NK-92 treated with Interleukin-12 subunit alpha and Interleukin-12 subunit beta, amount 100 ng/mL, for 24 hours (cell line): Measurements from ENCODE around the gene HDAC4.

Experiments used
- DNase-seq: peaks from one replicate; lab custom pipeline; 2025; lab: John Stamatoyannopoulos, UW

Gene HDAC4

GRCh38 chr2:239308661-239309397 is 92.0 kb downstream of the HDAC4 start:
- no peak for DNase-seq

DNA sequence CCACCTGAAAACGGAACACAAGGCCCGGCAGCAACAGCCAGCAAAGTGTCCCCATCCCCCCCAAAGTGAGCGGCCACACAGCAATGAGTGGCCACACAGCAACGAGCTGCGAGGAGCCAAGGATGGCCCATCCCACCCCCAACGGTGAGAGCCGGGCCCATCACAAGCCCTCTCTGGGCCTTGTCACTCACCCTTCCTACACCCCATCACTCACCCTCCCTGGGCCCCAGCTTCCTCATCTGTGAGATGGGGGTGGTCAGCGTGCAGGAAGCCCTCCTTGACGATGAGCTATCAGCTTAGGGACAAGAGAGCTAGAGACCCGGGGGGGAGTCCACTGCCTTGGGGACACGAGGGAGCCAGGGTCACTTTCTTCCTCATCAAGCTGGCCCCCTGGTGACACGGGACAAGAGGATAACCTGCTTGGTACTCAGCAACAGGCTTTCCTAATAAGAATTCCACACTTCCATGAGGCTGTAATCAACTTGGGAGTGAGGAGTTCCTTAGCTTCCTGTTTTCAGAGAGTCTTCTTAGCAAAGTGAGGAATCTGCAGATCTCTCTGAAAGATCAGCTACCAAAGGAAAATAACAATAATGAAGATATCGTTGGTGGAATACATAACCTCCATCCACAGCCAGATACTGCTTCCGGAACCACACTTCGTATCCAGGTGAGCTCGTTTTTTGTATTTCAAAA is 92.8 kb downstream of the HDAC4 start:
- DNase-seq: no peak

DNA sequence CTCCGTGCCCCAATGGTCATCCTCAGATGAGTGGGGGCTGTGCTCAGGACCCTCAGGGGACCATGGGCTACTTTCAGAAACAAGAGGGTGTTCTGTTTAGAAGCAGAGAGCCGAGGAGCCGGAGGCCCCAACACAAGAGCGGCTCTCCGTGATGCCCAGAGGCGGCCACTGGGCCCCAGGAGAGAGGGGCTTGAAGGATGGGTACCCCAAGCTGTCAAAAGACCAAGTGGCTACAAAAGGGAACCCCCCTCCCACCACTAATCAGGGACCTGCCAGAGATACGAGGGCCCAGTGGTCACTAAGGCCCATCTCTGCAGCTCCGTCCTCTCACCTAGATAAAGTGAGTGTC is 93.6 kb downstream of the HDAC4 start:
- DNase-seq: no peak

- no peak for DNase-seq
Observed at GRCh38 chr2:239306274-239307220, 94.3 kb downstream of the HDAC4 start.

DNA sequence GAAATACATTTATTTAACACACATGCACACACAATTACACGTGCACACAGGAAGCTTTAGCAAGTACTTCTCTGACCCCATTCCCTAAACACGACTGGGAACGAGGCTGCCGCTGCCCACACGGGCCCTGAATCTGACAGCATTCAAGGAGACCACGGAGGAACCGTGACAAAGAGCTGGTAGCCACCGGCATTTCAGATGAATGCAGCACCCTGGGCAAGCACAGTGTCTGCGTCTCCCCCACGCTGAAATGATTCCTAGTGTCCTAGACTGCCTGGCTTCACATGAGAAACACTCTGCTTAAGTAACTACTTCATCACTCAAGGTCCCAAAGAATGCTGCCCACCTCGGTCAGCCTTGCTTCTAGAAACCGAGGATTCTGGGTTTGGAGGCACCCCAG is 95.0 kb downstream of the HDAC4 start:
- DNase-seq: no peak

DNA sequence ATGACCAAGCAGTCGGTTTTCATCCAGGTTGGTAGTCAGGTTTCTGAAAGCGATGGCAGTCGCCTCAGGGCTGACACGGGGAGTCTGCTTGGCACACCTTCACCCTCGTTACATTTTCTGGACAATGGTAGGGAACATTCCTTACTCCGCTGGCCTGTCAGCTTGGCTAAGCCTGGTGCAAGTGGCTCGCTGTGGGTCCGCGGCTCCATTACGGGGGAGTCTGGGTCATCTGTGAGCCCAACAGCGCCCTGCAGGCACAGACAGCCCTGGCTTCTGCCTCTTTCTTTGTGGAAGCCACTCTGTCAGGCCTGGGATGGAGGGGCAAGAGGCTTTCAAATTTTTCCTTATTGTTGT is 95.6 kb downstream of the HDAC4 start:
- no peak for DNase-seq

DNA sequence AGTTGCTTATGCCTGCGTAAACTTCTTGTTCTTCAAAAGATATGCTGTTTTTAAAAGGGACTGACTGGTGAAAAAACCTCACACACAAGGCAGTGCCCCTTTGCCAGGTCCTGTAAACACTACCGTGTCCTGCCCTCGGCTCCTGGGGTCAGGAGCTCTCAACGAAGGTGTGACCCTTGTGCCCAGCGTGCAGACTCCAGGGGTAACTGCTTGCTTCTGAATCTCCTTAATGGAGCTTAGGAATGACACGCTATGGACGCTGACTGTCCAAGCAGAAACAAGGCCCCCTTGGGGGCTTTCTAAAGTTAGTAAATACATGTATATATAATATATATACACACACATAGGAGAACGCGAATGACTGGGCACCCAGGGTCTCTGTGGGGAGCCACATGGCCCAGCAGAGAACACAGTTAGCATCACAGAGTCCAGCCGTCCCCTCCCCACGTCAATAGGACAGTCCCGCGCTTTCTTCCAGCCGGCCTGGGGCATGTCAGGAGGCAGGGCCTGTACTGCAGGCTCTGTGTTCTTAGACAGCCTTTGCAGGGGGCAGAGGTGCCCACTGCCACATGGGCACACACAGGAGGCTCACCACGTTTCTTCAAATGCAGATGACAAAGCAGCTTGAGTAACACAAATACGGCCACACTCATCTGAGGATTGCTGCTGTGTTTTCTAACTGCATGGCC is 96.1 kb downstream of the HDAC4 start:
- no peak for DNase-seq

DNA sequence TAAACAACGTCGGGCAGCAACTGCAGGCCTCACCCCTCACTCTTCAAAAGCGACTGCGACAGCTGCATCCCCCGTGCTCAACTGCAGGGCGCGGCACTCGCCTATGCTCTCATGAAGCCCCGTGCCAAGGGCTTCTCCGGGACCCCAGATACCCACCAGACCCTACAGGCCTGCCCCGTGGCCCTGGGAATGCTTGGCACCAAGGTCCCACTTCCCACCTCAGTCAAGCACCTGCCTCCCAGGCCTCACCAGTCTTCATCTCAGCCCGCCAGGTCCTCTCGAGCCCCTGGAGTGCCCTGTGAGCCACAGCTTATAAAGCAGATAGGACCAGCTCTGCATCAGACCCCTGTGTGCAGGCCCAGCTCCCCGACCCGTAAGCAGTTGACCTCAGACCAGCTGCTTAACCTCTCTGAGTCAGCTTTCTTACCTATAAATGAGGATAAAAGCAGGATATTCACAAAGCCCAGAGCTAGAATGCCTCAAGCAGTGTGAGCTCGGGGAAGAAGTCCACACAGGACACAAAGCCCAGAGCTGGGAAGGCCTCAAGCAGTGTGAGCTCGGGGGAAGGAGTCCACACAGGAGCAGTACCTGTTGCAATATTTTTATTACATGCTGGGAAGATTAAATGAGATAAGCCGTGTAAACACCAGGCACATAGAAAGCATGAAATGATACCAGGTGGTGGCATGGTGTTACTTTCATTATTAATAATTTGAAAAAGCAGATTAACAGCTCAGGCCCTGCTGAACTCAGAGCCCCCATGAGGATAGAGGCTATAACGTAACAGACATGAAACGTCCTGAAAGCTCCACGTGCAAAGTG is 96.9 kb downstream of the HDAC4 start:
- DNase-seq: no peak

- no peak for DNase-seq
Observed at GRCh38 chr2:239302808-239303557, 97.8 kb downstream of the HDAC4 start.

- no peak for DNase-seq
Observed at GRCh38 chr2:239302083-239302807, 98.6 kb downstream of the HDAC4 start.

DNA sequence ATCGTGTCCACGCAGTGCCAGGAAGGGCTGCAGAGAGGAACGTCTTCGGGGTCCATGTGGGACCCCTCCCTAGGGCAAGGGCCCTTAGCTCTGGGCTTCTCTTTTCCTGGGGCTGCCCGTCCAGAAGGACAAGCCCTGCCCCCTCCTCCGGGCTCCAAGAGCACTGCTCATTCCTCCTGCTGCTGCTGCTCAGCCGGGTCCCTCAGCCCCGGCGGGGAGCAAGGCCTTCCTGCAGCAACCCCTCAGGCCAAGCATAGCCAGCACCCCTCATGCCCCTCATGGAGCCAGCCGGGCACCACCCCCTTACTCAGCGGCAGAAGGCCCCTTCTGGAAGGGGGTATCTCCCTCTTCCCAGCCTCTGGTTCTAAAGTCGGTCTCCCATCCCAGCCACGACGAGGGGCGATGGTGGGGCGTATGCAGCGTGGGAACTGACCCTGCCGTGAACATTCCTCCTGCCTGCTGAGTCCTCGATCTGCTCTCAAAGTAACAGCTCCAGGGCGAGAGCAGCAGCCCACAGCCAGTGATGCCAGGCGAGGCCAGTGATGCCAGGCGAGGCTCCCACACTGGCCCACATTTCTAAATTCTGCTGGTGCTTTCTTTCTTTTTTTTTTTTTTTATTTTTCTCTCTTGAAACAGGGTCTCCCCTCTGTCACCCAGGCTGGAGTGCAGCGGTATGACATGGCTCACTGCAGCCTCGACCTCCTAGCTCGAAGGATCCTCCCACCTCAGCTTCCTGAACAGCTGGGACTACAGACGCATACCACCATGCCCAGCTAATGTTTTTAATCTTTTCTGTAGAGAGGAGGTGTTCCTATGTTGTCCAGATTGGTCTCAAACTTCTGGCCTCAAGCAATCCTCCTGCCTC is 99.7 kb downstream of the HDAC4 start:
- no peak for DNase-seq

DNA sequence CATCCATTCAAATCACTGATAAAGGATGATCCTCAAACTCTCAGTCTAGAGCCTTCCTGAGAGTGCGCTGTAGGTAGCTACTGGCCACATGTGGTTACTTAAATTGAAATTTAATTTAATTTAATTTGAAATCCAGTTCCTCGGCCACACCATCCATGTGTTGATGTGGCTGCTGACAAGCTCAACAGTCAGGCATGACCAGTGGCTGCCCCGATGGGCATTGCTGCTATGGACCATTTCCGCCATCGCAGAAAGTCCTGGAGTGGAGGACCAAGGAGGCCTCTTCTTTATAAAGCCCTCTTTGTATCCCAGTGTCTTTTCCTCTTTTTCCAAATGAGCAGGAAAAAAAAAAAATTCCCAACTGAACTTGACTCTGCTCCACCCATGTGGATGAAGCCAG is 100.6 kb downstream of the HDAC4 start:
- DNase-seq: no peak

DNA sequence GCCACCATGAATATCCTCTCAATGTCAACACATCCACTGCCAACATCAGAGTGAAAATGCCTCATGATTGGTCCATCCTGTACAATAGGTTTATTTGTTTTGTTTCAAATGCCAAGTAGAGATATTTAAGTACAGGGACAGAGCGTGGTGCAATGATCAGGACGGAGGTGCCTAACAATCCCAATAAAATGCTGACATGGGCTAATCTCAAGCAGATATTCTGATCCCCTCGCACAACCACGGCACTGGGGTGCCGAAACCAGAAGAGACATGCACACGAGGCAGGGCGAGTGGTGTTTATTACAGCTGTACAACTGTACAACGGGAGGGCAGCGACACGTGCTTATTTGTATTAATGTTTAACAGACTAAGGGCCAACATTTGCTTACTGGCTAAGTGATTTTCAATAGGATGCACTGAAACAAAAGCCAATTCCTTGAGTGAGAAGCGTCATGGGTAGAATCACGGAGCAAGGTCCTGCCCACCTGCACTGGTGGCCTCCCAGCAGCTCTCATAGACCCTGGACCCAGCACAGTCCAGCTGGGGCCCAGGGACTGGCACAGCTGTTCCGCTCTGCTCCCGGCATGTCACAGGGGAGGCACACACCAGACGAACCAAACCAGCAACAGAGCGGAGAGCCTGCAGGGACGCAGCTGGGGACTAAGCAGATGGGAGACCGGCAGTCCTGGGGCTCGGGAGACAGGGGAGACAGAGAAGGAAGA is 101.4 kb downstream of the HDAC4 start:
- no peak for DNase-seq

- peak; percentile 72 for DNase-seq
Observed at GRCh38 chr2:239298116-239298804, 102.6 kb downstream of the HDAC4 start.

DNA sequence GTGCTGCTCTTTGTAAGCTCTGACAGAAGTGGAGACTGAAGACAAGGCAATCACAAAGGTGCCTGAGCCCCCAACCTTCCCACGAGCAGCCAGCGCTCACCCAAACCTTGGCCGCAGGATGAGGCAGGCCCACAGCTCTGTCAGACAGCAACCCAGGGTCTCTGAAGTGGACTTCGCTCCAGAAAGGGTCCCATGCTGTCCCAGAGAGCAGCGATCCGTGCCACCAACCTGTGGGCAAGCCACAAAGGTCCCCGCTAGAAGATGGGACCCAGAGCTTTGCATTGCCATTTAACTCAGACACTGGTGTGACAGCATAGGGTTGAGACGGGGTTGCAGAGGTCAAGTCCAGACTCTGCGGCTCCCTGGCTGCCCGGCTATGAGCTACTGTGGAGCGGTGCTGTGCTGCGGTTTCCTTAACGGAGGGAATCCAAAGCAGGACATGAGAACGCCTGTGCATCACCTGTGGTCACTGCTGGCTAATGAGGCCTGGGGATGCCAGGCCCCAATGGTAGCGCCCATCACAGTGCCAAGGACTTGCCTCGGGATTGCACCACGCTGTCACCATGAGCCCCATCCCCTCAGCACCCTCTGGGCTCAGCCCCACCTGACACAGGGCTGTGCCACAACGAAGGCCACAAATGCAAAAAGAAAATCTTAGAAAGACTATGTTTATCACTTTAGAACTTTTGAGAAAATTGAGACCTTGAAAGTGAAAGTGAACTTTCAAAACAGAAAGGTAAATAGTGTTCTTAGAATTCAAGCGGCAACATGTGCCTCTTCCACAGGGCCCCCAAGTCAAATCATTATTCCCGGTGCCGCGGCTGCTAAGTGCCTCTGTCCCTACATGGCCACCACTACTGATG is 103.4 kb downstream of the HDAC4 start:
- no peak for DNase-seq

- no peak for DNase-seq
Observed at GRCh38 chr2:239296020-239296932, 104.5 kb downstream of the HDAC4 start.
